HCT116 (cell line): ENCODE data around the gene XRN1. TPM values are rescaled to one million over a fixed set of nuclear protein-coding genes. Genes with fewer than 3 reads are reported as not detected.

ENCODE experiments used
- ATAC-seq: fragments of 200-7000 bp; cut with Tn5 transposase; 2 replicates; pipeline ENCODE4 v1.9.1; 2020; ENCODE audit warnings: mild to moderate bottlenecking, moderate library complexity
- BruUV-seq: library from RNA; stranded (reverse); fragments of 400-500 nt; replicated peaks from 2 replicates; lab custom pipeline; 2021; lab: Mats Ljungman, UMichigan
- CTCF ChIA-PET: fragments of 300-600 bp; sonication (Branson Sonifier 250); formaldehyde crosslinking; loops from one replicate; lab custom pipeline; 2021; ENCODE audit warnings: antibody characterized with exemption; lab: Charles Lee
- POLR2A ChIA-PET: fragments of 300-600, 350-600 bp; sonication (Branson Sonifier 250); formaldehyde crosslinking; loops from one replicate; lab custom pipeline; 2021; ENCODE audit warnings: antibody characterized with exemption; lab: Charles Lee
- RAD21 ChIA-PET, 2 experiments: fragments of 300-600 bp; sonication (Branson Sonifier 250); formaldehyde crosslinking; loops; one replicate each; lab custom pipeline; 2023; ENCODE audit warnings: low total read pairs in 2 of 2; ENCODE audit not compliant: uncharacterized antibody in 2 of 2, unreplicated experiment in 2 of 2, low non-redundant PET in 1 of 2; lab: Charles Lee
- DNase-seq: peaks from one replicate; pipeline ENCODE4 v3.0.0-alpha.2; 2010; ENCODE audit warnings: low read depth, low spot score
- H2AFZ ChIP-seq: fragments of 200-600 bp; shearing (Covaris generic), sonication (generic); 2 replicates; pipeline ENCODE4 v1.6.1; 2017; ENCODE audit warnings: low read depth, mixed run types, mixed read lengths, antibody characterized with exemption, low read length; ENCODE audit not compliant: poor library complexity, severe bottlenecking
- H3K27ac ChIP-seq: 2 replicates; pipeline ENCODE4 v1.5.1; 2012; ENCODE audit warnings: low read depth, low read length
- H3K27me3 ChIP-seq: fragments of 200-600 bp; sonication (generic); 2 replicates; pipeline ENCODE4 v1.6.1; 2016; ENCODE audit warnings: mixed run types, low read length, mixed read lengths; ENCODE audit not compliant: insufficient read depth
- H3K36me3 ChIP-seq, 2 experiments: fragments of 200-500 bp in 1 of 2; fragments of 200-600 bp in 1 of 2; sonication (Bioruptor generic) in 1 of 2; sonication (generic) in 1 of 2; 2 replicates each; pipeline versions ENCODE4 v1.5.1 to v1.6.1; 2014 to 2016; ENCODE audit warnings: low read length in 2 of 2, inconsistent platforms in 1 of 2, mixed read lengths in 1 of 2, mixed run types in 1 of 2; ENCODE audit not compliant: insufficient read depth in 2 of 2, control insufficient read depth in 1 of 2
- H3K4me1 ChIP-seq, 2 experiments: fragments of 200-600 bp in 1 of 2; sonication (generic) in 1 of 2; 2 replicates each; pipeline versions ENCODE4 v1.5.1 to v1.6.1; 2012 to 2017; ENCODE audit warnings: low read length in 2 of 2, inconsistent platforms in 1 of 2, mild to moderate bottlenecking in 1 of 2, mixed read lengths in 1 of 2, mixed run types in 1 of 2, moderate library complexity in 1 of 2; ENCODE audit not compliant: insufficient read depth in 2 of 2, control insufficient read depth in 1 of 2
- H3K4me2 ChIP-seq: fragments of 200-600 bp; sonication (generic); 2 replicates; pipeline ENCODE4 v1.6.1; 2017; ENCODE audit warnings: mixed run types, low read length, mixed read lengths
- H3K4me3 ChIP-seq, 2 experiments: fragments of 200-600 bp in 1 of 2; sonication (generic) in 1 of 2; replicated peaks in 1 of 2; 2 replicates each; pipeline ENCODE4 v1.5.1; 2011 to 2016; ENCODE audit warnings: low read length in 2 of 2, control low read depth in 1 of 2, low read depth in 1 of 2, mild to moderate bottlenecking in 1 of 2, mixed read lengths in 1 of 2, mixed run types in 1 of 2
- H3K79me2 ChIP-seq: fragments of 200-600 bp; sonication (generic); 2 replicates; pipeline ENCODE4 v1.6.1; 2017; ENCODE audit warnings: mild to moderate bottlenecking, mixed run types, low read length, moderate library complexity, mixed read lengths; ENCODE audit not compliant: insufficient read depth
- H3K9ac ChIP-seq: fragments of 200-600 bp; sonication (generic); 2 replicates; pipeline ENCODE4 v1.6.1; 2016; ENCODE audit warnings: low read length, mixed read lengths
- H3K9me2 ChIP-seq: fragments of 200-600 bp; sonication (generic), shearing (Covaris generic); 2 replicates; pipeline ENCODE4 v1.6.1; 2017; ENCODE audit warnings: mixed run types, mild to moderate bottlenecking, moderate library complexity; ENCODE audit not compliant: insufficient read depth
- H3K9me3 ChIP-seq, 2 experiments: fragments of 200-500 bp in 1 of 2; fragments of 200-600 bp in 1 of 2; sonication (Bioruptor generic) in 1 of 2; sonication (generic) in 1 of 2; 2 replicates each; pipeline ENCODE4 v1.6.1; 2014 to 2017; ENCODE audit warnings: low read length in 2 of 2, mixed read lengths in 2 of 2, inconsistent platforms in 1 of 2, low read depth in 1 of 2, mild to moderate bottlenecking in 1 of 2, mixed run types in 1 of 2, moderate library complexity in 1 of 2; ENCODE audit not compliant: control insufficient read depth in 1 of 2, insufficient read depth in 1 of 2
- H4K20me1 ChIP-seq: fragments of 200-600 bp; sonication (generic), shearing (Covaris generic); 2 replicates; pipeline ENCODE4 v1.6.1; 2017; ENCODE audit warnings: mixed run types, mild to moderate bottlenecking, moderate library complexity; ENCODE audit not compliant: insufficient read depth
- CBX3 ChIP-seq: IDR thresholded peaks from 2 replicates; pipeline ENCODE4 v1.6.1; 2012; ENCODE audit warnings: low read depth
- CEBPB ChIP-seq: IDR thresholded peaks from 2 replicates; pipeline ENCODE4 v1.6.1; 2012; ENCODE audit warnings: low read depth
- EGR1 ChIP-seq: IDR thresholded peaks from 2 replicates; pipeline ENCODE4 v1.6.1; 2012; ENCODE audit warnings: low read depth
- ELF1 ChIP-seq: IDR thresholded peaks from 2 replicates; pipeline ENCODE4 v1.6.1; 2012; ENCODE audit warnings: low read depth, borderline replicate concordance
- EZH2 ChIP-seq: fragments of 200-600 bp; sonication (generic); IDR thresholded peaks from 2 replicates; pipeline ENCODE4 v1.6.1; 2017; ENCODE audit warnings: antibody characterized with exemption, mixed run types
- EZH2phosphoT487 ChIP-seq: fragments of 200-600 bp; IDR thresholded peaks from 2 replicates; pipeline ENCODE4 v1.6.1; 2018; ENCODE audit warnings: antibody characterized with exemption, borderline replicate concordance
- FOSL1 ChIP-seq: IDR thresholded peaks from 2 replicates; pipeline ENCODE4 v1.6.1; 2012; ENCODE audit warnings: low read depth
- JUND ChIP-seq: IDR thresholded peaks from 2 replicates; pipeline ENCODE4 v1.6.1; 2012
- POLR2A ChIP-seq: IDR thresholded peaks from 2 replicates; pipeline ENCODE4 v1.7.0; 2011; ENCODE audit warnings: borderline replicate concordance; ENCODE audit not compliant: insufficient read depth, insufficient read length; ENCODE audit errors: extremely low read depth
- POLR2AphosphoS5 ChIP-seq: IDR thresholded peaks from 2 replicates; pipeline ENCODE4 v1.6.1; 2011; ENCODE audit warnings: mild to moderate bottlenecking, low read depth, low read length, moderate library complexity
- RAD21 ChIP-seq: IDR thresholded peaks from 2 replicates; pipeline ENCODE4 v1.6.1; 2012; ENCODE audit warnings: low read depth, mild to moderate bottlenecking
- SIN3A ChIP-seq: IDR thresholded peaks from 2 replicates; pipeline ENCODE4 v1.6.1; 2012; ENCODE audit warnings: low read depth
- SP1 ChIP-seq: IDR thresholded peaks from 2 replicates; pipeline ENCODE4 v1.6.1; 2012; ENCODE audit warnings: low read depth
- SRF ChIP-seq: IDR thresholded peaks from 2 replicates; pipeline ENCODE4 v1.6.1; 2012; ENCODE audit warnings: low read depth
- YY1 ChIP-seq: IDR thresholded peaks from 2 replicates; pipeline ENCODE4 v1.6.1; 2011; ENCODE audit warnings: low read length, low read depth, moderate library complexity, mild to moderate bottlenecking; ENCODE audit not compliant: insufficient replicate concordance; ENCODE audit errors: extremely low read depth
- ZBTB33 ChIP-seq: IDR thresholded peaks from 2 replicates; pipeline ENCODE4 v1.6.1; 2011; ENCODE audit warnings: mild to moderate bottlenecking, low read length, moderate library complexity; ENCODE audit not compliant: insufficient replicate concordance; ENCODE audit errors: extremely low read depth
- ZFX ChIP-seq: fragments of 450-650 bp; IDR thresholded peaks from 2 replicates; pipeline ENCODE4 v1.6.1; 2017
- ZNF274 ChIP-seq: fragments of 200-500 bp; sonication (Bioruptor generic); IDR thresholded peaks from 2 replicates; pipeline ENCODE4 v1.6.1; 2014; ENCODE audit warnings: mild to moderate bottlenecking, low read depth, low read length, inconsistent platforms
- intact Hi-C: fragments of 100-400 bp; cut with micrococcal nuclease; formaldehyde crosslinking; loops from 2 replicates; pipeline ENCODE4 v1.10.0; 2022
- total RNA-seq: library from RNA; stranded (reverse); gene quantifications from one replicate; pipeline ENCODE4 v1.2.1, GENCODE V29; 2021; ENCODE audit not compliant: unreplicated experiment
- TF ChIP-seq, protein P1 (sequence below): IDR thresholded peaks from 2 replicates; pipeline ENCODE4 v1.6.1; 2012
- TF ChIP-seq, protein P2 (sequence below): IDR thresholded peaks from 2 replicates; pipeline ENCODE4 v1.6.1; 2012

Gene XRN1
- total RNA-seq, 1 experiment from 2014 or later = 21.3 TPM

GRCh38 chr3:142429582-142429981 lies 18.3 kb downstream of the XRN1 start:
- ChIA-PET POLR2A (no interaction called here), RAD21 (no interaction called here), CTCF (no interaction called here)
- H3K9me2 ChIP-seq = no peaks in the 10 kb centered on the region
- ATAC-seq (no peak), DNase-seq (no peak)
- TF ChIP-seq SIN3A (no peak), RAD21 (no peak), POLR2A (no peak), YY1 (no peak), ZNF274 (no peak), ELF1 (no peak), SP1 (no peak), CBX3 (no peak), JUND (no peak), EZH2 (no peak), EGR1 (no peak), ZFX (no peak), ZBTB33 (no peak), POLR2AphosphoS5 (no peak), CEBPB (no peak), FOSL1 (no peak), SRF (no peak), EZH2phosphoT487 (no peak)
- TF ChIP-seq, protein P1, sequence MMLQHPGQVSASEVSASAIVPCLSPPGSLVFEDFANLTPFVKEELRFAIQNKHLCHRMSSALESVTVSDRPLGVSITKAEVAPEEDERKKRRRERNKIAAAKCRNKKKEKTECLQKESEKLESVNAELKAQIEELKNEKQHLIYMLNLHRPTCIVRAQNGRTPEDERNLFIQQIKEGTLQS = no peak
- TF ChIP-seq, protein P2, sequence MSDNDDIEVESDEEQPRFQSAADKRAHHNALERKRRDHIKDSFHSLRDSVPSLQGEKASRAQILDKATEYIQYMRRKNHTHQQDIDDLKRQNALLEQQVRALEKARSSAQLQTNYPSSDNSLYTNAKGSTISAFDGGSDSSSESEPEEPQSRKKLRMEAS = no peak
- no peak overlapping the region for H3K4me2 ChIP-seq
- no peaks in the 10 kb centered on the region for H3K27me3 ChIP-seq
- intact Hi-C loops = no loop called here
- no peaks in the 10 kb centered on the region for H3K36me3 ChIP-seq
- H3K9me3 ChIP-seq = no peaks in the 10 kb centered on the region
- H3K4me1 ChIP-seq = no peaks in the 10 kb centered on the region
- no peak overlapping the region for H3K27ac ChIP-seq
- BruUV-seq = TSS peak; percentile 28
- H2AFZ ChIP-seq = no peak overlapping the region
- H3K9ac ChIP-seq = no peak overlapping the region
- H3K4me3 ChIP-seq = no peak overlapping the region
- H4K20me1 ChIP-seq = no peaks in the 10 kb centered on the region
- peaks cover 5% of the 10 kb centered on the region; the same call in 1 of the 2 replicates for H3K79me2 ChIP-seq
